ENCODE measurements around the gene ORMDL3. TPM values are rescaled to one million over a fixed set of nuclear protein-coding genes. Genes with fewer than 3 reads are reported as not detected.

ORMDL3 gene
- polyA plus RNA-seq, 2 of the 4 experiments (the other 2 are of a cell fraction): 26.9 to 52.1 TPM

DNA sequence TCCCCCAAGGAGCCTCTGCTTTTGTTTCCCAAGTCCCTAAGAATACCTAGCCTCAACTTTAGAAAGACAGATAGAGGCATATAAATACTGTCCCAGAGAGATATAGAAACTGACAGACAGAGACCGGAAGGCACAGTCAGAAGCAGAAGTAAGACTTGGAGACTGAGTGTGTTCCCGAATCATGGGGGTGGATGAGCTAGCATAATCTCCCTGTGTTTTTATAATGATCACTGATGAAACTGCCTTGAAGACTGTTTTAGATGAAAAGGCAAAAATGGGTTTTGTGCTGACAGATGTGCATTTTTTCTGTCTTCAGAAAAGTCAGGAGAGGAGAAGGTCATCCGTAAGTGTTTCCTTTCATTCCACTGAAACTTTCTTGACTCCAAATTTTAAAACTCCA, 44.9 kb upstream of the ORMDL3 start:
- no peak for FAIRE-seq
- no peak overlapping the region for H3K4me2 ChIP-seq
- POLR2A ChIA-PET: interaction anchor here (3.0 kb wide), 1 partner anchor 9 kb away, joined by 13 read pairs; the partner anchor contains the start of gene PSMD3
- H3K4me1 ChIP-seq: no peaks in the 10 kb centered on the region
- H3K4me3 ChIP-seq: no peak overlapping the region
- CTCF ChIA-PET: interaction anchor here (1.6 to 19.9 kb wide), 3 partner anchors 8 to 103 kb away, joined by 7 to 405 read pairs (median 27); partner anchors contain the start of genes GSDMA and PSMD3
- no peak for ATAC-seq
- 41% methylated on average over 3 of the region's 3 CpGs for WGBS (ENCODE audit: missing lambda C conversion rate)
- no peak overlapping the region for H3K27ac ChIP-seq
- no peak for DNase-seq (ENCODE audit: low read depth in 1 of 2, low spot score in 1 of 2)
- no peaks in the 10 kb centered on the region for H3K9me3 ChIP-seq
- TF ChIP-seq MAFK (IDR thresholded peaks at IDR 0.05; ENCODE audit: partially characterized antibody) (peak; percentile 45), CHD2 (IDR thresholded peaks at IDR 0.05; ENCODE audit: low read length, partially characterized antibody) (no peak)

GRCh38 chr17:39971076-39971603, 43.7 kb upstream of the ORMDL3 start:
- Histone ChIP-seq H3K9me3 (no peaks in the 10 kb centered on the region), H3K4me1 (no peaks in the 10 kb centered on the region), H3K27ac (no peak overlapping the region), H3K4me2 (no peak overlapping the region), H3K4me3 (no peak overlapping the region)
- TF ChIP-seq CBX2 (IDR thresholded peaks at IDR 0.05; ENCODE audit: borderline replicate concordance, low read depth): no peak
- no peak for TF ChIP-seq RFX5 (IDR thresholded peaks at IDR 0.05)
- no peak for TF ChIP-seq EP300 (IDR thresholded peaks at IDR 0.05)
- TF ChIP-seq ELK1 (IDR thresholded peaks at IDR 0.05; ENCODE audit: low read depth, low read length): no peak
- FAIRE-seq: no peak
- peak in 1 of 2 experiments; percentile 8; a peak in 3 of 6 replicates for ATAC-seq
- WGBS (ENCODE audit: missing lambda C conversion rate): 67% methylated on average over 4 of the region's 4 CpGs
- CTCF ChIA-PET: interaction anchor here (1.2 to 19.9 kb wide), 4 partner anchors 9 to 105 kb away, joined by 3 to 405 read pairs (median 15); partner anchors contain the start of genes GSDMA and PSMD3
- no peak for DNase-seq (ENCODE audit: low read depth in 1 of 2, low spot score in 1 of 2)
- POLR2A ChIA-PET: interaction anchor here (3.0 kb wide), 1 partner anchor 10 kb away, joined by 13 read pairs; the partner anchor contains the start of gene PSMD3

GRCh38 chr17:39970157-39970692, 42.8 kb upstream of the ORMDL3 start:
- Histone ChIP-seq H3K27ac (no peak overlapping the region), H3K4me2 (no peak overlapping the region), H3K4me1 (no peaks in the 10 kb centered on the region), H3K9me3 (no peaks in the 10 kb centered on the region), H3K4me3 (no peak overlapping the region)
- DNase-seq (ENCODE audit: low read depth in 1 of 2, low spot score in 1 of 2): no peak
- no peak for FAIRE-seq
- peak in 1 of 2 experiments; percentile 2; a peak in 1 of 6 replicates for ATAC-seq
- ChIA-PET POLR2A (interaction anchor here (0.6 to 3.0 kb wide), 2 partner anchors 11 to 18 kb away, joined by 4 to 13 read pairs; partner anchors contain the start of gene PSMD3), CTCF (interaction anchor here (0.7 to 19.9 kb wide), 6 partner anchors 10 to 106 kb away, joined by 3 to 405 read pairs (median 4); partner anchors contain the start of genes GSDMA and PSMD3)
- TF ChIP-seq, protein P1, sequence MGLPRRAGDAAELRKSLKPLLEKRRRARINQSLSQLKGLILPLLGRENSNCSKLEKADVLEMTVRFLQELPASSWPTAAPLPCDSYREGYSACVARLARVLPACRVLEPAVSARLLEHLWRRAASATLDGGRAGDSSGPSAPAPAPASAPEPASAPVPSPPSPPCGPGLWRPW (IDR thresholded peaks at IDR 0.05): no peak
- TF ChIP-seq ZSCAN20 (CRISPR knock-in tag; IDR thresholded peaks at IDR 0.05) (no peak), RFX5 (IDR thresholded peaks at IDR 0.05) (no peak), HOXB5 (CRISPR knock-in tag; IDR thresholded peaks at IDR 0.05) (no peak), FOXS1 (CRISPR knock-in tag; IDR thresholded peaks at IDR 0.05) (no peak), KDM5A (IDR thresholded peaks at IDR 0.05) (no peak), BCL3 (IDR thresholded peaks at IDR 0.05) (no peak), RCOR1 (IDR thresholded peaks at IDR 0.05; ENCODE audit: low read depth, low read length) (no peak), ZC3H11A (IDR thresholded peaks at IDR 0.05) (no peak), ATOH8 (CRISPR knock-in tag; IDR thresholded peaks at IDR 0.05; ENCODE audit: low read depth) (no peak), BHLHE40 (IDR thresholded peaks at IDR 0.05; ENCODE audit: low read depth, low read length) (no peak), RAD21 (conservative IDR thresholded peaks at IDR 0.05 in 1 of 2, IDR thresholded peaks at IDR 0.05 in 1 of 2) (no peak), HDAC2 (IDR thresholded peaks at IDR 0.05) (no peak), REST (IDR thresholded peaks at IDR 0.05) (no peak)
- WGBS (ENCODE audit: missing lambda C conversion rate): 53% methylated on average over 7 of the region's 7 CpGs

All from A549 (cell line).